ENCODE data around the gene NUP85. TPM values are rescaled to one million over a fixed set of nuclear protein-coding genes. Genes with fewer than 3 reads are reported as not detected.

Gene NUP85
- total RNA-seq: 10 to 100 TPM; 28.9 to 48.8 (median 41.0) TPM

DNA sequence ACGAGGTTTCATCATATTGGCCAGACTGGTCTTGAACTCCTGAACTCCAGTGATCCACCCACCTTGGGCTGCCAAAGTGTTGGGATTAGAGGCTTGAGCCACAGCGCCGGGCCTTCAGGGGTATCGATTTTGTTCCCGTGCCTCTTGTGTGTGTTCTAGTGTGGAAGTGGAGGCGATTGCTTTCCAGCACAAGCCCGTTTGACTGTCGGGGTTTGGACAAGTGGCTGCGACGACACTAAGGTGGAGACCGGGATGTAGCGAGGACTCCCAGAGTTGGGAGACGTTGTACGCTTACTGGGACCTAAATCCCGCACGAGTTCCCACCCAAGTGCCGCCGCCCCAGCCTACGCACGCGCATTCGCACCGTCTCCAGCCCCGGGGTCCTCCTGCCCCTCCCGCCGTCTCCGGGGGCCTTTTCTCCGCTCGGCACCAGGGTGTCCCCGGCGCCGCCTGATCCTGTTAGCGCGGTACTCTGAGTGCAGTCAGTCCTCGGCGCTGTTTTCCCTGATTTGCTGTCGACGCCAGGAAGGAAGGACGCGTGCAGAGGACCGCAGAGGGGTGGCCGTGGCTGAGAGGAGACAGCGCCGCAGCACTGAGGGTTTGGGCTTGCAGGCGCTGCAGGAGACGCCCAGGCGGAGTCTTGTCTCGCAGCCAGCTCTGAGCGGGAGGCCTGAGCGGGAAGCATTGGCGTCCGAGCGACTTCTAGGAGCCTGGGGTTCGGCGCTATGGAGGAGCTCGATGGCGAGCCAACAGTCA is at the start of gene NUP85:
Gene NUP85, plus strand, starts transcription at position 643 of the 756 bp plus-strand sequence. Its CDS starts 83 bp downstream, at position 726.
- TF ChIP-seq CTCF (IDR thresholded peaks at IDR 0.05; ENCODE audit: low read depth): no peak

DNA sequence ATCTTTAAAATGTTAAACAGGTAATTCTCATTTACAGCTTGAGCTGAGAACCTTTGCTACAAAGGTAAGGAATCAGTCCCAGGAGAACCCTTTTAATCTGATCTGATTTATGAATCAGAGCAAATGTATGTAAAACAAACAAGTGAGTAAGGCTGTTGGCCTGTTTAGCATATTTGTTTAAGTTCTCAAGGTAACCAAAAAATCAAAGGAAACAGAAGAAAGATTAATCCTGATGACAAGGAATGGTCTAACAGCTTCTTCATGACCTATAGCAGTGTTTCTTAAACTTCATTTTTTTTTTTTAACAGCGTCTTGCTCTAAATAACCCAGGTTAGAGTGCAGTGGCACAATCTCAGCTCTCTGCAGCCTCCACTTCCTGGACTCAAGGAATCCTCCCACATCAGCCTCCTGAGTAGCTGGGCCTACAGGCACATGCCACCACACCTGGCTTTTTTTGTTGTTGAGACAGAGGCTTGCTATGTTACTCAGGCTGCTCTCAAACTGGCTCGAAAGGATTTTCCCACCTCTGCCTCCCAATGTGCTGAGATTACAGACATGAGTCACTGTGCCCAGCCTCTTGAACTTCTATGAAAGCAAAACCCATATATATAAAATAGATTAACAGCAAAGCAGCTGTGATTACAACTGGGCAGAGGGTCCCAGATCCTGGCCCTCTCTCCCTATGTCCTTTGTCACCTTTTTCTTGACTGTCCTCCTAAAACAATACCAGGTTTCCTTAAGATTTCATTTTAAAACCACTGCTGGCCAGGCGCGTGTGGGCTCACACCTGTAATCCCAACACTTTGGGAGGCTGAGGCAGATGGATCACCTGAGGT is 46.1 kb upstream of the NUP85 start:
- no peak for TF ChIP-seq CTCF (IDR thresholded peaks at IDR 0.05; ENCODE audit: low read depth)

DNA sequence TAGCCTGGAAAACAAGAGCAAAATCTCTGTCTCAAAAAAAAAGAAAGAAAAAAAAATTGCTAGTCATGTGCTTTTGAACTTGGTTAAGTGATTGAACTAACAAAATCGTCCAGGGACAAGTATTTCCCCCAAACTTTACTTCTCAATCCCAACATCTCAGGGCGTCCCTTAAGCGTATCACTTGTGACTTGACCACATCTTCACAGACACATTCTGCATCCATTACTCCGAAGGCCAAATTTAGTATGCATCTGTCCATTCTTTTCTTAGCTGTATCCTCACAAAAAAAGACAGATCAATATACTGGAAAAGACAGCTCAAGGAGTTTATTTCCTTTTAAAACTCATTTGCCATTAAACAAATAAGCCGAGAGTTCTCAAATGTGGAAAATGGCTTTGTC is 45.3 kb upstream of the NUP85 start:
- TF ChIP-seq CTCF (IDR thresholded peaks at IDR 0.05; ENCODE audit: low read depth): no peak

DNA sequence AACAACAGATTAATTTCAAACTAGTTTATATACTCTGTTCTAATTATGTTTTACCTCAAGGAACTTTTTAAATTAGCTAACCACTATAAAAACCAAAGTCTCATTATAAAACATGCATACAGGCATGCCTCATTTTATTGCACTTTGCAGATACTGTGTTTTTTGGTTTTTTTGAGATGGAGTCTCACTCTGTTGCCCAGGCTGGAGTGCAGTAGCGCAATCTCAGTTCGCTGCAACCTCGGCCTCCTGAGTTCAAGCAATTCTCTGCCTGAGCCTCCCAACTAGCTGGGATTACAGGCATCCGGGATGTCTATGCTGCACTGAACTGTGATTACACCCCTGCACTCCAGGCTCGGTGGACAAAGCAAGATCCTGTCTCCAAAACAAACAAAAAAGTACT is 42.4 kb upstream of the NUP85 start:
- TF ChIP-seq CTCF (IDR thresholded peaks at IDR 0.05; ENCODE audit: low read depth): no peak

GRCh38 chr17:75168998-75169397 is 36.5 kb upstream of the NUP85 start:
- TF ChIP-seq CTCF (IDR thresholded peaks at IDR 0.05; ENCODE audit: low read depth): no peak

- no peak for TF ChIP-seq CTCF (IDR thresholded peaks at IDR 0.05; ENCODE audit: low read depth)
Measured at GRCh38 chr17:75173526-75173925, 32.0 kb upstream of the NUP85 start.

- TF ChIP-seq CTCF (IDR thresholded peaks at IDR 0.05; ENCODE audit: low read depth): no peak
Measured at GRCh38 chr17:75174996-75175395, 30.5 kb upstream of the NUP85 start.

Measured in subcutaneous adipose tissue (tissue), 4 donors.